Stimulated activated CD8-positive, alpha-beta memory T cell treated with anti-CD3 and anti-CD28 coated beads, Interleukin-15, amount 100 ng/mL, for 4 hours (primary cell): Measurements from ENCODE around the gene FAM227B.

Experiments used
- DNase-seq, 2 donors: peaks; one replicate each; pipeline ENCODE4 v3.0.0-alpha.2; 2020; ENCODE audit warnings: low read depth in 2 of 2

The FAM227B gene

DNA sequence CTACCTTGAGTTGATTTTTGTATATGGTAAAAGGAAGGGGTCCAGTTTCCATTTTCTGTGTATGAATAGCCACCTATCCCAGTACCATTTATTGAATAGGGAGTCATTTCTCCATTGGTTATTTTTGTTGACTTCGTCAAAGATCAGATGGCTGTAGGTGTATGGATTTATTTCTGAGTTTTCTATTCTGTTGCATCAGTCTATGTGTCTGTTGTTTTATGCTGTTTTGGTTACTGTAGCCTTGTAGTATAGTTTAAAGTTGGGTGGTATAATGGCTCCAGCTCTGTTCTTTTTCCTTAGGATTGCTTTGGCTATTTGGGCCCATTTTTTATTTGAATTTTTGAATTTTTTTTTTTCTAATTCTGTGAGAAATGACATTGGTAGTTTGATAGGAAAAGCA is 323.0 kb downstream of the FAM227B start:
- no peak for DNase-seq

DNA sequence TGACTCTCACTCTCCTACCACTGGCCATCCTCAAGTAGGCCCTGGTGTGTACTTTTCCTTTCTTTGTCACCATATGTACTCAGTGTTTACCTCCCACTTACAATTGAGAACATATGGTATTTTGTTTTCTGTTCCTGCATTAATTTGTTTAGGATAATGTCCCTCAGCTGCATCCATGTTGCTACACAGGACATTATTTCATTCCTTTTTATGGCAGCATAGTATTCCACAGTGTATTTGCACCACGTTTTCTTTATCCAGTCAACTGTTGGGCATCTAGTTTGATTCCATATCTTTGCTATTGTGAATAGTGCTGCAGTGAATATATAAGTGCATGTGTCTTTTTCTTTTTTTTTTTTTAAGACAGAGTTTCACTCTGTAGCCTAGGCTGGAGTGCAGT is 324.4 kb downstream of the FAM227B start:
- DNase-seq: no peak

DNA sequence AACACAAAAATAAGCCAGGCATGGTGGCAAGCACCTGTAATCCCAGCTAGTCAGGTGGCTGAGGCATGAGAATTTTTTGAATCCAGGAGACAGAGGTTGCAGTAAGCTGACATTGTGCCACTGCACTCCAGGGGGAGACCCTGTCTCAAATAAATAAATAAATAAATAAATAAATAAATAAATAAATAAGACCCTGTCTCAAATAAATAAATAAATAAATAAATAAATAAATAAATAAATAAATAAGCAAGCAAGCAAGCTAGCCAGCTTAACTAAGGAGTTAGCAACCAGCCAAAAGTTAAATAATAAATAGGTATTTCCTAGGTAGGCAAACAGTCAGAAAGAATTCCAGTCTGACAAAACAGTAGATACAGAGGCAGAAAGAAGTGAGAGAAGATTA is 326.7 kb downstream of the FAM227B start:
- no peak for DNase-seq

DNA sequence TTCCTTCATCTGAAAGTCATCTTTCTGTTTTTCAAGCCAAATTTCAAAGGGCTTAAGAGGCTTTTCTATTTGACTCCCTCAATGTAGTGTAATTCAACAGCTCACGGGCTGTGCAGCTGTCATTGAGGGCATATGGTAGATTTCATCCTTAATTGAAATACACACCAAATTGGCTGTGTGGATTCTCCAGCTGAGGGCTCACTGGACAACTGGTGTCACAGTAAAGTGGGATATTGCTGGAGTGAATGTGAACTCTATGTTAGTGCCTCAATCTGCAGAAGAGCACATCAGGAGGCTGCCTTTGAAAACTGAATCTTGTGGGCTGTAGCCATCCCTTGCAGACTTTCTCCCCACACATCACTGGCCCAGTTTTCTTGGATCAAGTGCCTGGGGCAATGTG is 330.4 kb downstream of the FAM227B start:
- no peak for DNase-seq

DNA sequence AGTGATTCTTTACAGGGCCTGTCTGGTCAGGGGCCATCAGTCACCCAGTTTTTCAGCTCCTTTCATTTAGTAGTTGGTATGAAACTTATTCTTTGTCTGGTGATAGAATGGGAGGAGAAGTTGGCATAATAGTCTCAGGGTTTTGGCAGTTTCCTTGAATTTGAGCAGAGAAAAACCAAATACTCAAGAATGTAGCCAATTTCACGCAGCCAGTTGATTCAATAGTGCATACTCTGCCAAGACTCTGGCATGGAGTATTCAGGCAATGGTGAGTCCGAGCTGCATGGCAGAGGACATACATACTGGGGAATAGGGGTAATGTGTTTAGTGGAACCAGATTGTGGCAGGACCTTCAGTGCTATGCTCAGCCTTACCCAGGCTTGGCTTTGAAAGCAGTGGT is 332.2 kb downstream of the FAM227B start:
- no peak for DNase-seq

DNA sequence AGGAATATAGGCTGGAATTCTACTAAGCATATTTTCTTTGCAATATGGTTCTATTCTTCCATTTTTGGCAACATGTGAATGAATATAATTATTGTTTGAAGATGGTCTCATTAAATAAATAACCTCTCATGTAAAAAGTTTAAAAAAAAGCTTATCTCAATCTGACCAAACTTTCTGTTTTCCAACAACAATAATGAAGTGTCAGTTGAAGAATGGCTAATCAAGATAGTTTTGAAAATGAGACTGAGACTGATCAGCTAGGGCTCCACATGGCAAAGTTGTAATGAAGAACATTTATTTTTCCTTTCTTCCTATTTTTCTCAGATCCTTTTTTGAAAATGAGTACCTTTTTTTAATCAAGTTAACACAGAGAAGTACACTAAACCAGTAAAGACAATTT is 333.1 kb downstream of the FAM227B start:
- DNase-seq: no peak

DNA sequence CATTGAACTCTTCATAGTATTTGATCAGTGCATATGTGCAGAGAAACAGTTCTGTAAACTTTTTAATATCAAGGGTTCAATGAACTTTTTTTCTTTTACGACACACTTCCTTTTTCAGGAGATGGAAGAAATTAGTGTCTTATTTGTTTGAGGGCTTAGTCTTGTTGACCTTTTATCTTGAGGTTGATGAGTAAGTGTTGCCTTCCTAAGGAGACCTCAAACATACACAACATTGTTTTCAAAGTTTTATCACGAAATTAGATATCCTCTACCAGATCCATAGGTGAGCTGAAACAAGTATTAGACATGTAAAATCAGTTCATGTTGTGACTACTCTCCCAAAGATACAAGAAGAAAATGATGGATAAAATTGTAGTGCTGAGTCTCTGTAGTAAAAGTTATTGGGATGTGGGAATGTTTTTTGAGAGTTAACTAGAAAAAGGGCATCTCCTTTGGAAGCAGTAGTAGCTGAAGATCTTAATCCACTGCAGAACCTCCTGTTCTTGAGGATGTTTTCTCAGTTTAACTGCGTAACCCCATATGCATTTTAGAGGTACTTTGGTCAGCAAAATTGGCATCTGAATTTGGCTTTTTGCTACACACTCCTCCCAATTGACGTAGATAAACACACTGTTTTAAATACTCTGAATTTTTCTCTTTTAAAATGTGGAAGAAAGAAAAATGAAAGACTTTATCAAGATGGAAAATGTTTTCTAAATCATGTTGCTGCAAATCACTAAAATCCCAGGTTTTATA is 333.8 kb downstream of the FAM227B start:
- DNase-seq: no peak

DNA sequence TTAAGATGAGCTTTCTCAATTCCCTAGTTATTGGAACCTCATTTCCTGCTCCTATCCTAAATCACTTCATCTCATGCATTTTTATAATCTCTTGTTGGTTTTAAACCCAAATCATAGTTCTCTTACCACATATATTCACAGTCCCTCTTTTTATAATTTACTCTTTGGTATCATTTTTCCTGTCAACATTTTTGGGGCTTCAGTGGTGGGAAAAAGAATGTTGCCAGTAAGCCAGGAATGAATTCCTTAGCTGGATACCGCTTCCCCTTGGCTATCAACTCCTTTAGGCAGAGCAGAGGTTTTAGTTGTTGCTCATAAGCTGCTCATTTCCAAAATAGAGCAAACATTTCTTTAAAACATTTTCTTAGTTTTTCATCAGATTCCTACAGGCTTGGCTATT is 338.3 kb downstream of the FAM227B start:
- no peak for DNase-seq

DNA sequence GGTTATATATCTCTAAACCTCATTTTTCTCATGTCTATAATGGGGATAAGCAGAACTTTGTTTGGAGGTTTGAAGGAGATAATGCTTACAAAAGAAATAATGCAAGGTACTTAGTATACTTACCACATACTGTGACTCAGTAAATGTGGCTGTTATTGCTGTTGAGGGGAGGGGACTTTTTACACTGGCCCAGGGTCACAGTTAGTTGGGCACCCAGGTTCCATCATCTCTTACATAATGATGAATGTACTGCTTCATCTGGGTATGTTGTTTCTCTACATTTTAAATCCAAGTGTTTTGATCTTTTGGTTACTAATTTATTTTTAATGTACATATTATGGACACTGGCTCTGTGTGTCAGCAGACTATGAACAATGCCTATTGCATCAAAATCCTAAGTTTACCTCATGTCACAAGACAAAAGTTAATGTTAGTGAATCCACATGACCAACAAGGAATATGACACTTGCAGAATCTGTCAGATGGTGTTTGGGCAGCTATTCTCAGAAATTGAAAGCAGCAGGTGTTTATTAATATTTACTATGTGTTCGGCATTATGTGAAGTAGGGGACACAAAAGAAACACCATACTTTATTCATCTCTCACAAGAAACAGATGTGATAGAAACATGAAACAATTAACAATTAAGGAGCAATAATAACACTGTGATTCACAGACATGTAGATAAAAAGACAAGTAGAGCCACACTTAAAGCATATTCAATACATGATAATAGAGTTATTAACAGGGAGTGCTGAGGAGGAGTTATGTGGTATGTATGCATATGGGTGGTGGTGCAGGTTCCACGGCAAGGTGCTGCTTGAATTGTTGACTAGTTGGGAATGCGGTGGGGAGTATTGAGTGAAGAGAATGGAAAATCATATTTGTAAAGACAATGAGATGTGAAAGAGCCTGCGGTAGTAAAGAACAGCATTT is 340.8 kb downstream of the FAM227B start:
- no peak for DNase-seq

DNA sequence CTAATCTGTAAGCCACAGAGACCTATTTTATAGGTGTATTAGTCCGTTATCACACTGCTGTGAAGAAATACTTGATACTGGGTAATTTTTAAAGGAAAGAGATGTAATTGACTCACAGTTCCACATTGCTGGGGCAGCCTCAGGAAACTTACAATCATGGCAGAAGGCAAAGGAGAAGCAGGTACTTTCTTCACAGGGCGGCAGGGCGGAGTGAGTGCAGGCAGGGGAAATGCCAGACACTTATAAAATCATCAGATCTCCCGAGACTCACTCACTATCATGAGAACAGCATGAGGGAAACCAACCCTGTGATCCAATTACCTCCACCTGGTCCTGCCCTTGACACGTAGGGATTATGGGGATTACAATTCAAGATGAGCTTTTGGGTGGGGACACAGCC is 341.9 kb downstream of the FAM227B start:
- no peak for DNase-seq
